HepG2 (cell line): Measurements from ENCODE around the gene KIF27. TPM values are rescaled to one million over a fixed set of nuclear protein-coding genes. Genes with fewer than 3 reads are reported as not detected.

Experiments used
- ATAC-seq: fragments of 200-7000 bp; cut with Tn5 transposase; 3 replicates; pipeline ENCODE4 v1.9.1; 2020; ENCODE audit warnings: mild to moderate bottlenecking, moderate library complexity
- BruUV-seq: library from RNA; stranded (reverse); fragments of 400-500 nt; replicated peaks from 2 replicates; lab custom pipeline; 2021; lab: Mats Ljungman, UMichigan
- CTCF ChIA-PET: fragments of 300-600 bp; formaldehyde crosslinking; extraction: SDS; loops from one replicate; lab custom pipeline; 2021; ENCODE audit warnings: low total read pairs, inconsistent platforms, low intra/inter-chr PET ratio; lab: Yijun Ruan, JAX
- POLR2A ChIA-PET: fragments of 350-600 bp; sonication (Branson Sonifier 250); formaldehyde crosslinking; loops from one replicate; lab custom pipeline; 2020; ENCODE audit warnings: antibody characterized with exemption, inconsistent platforms; lab: Yijun Ruan, JAX
- DNase-seq: peaks from one replicate; pipeline ENCODE4 v3.0.0-alpha.2; 2015; ENCODE audit warnings: low spot score
- FAIRE-seq: peaks from 3 replicates; lab custom pipeline; 2011; peaks lifted over from hg19 to GRCh38; lab: Jason Lieb, UNC
- H2AFZ ChIP-seq: one replicate; pipeline ENCODE4 v1.6.1; 2011; ENCODE audit warnings: low read length, inconsistent platforms
- H3K27ac ChIP-seq: fragments of 300-600 bp; 3 replicates; pipeline ENCODE4 v1.8.0; 2011; ENCODE audit warnings: mixed run types, mild to moderate bottlenecking, mixed read lengths, low read length, inconsistent platforms; ENCODE audit not compliant: insufficient read depth; ENCODE audit errors: extremely low read length
- H3K27me3 ChIP-seq, 2 experiments: fragments of 200-600 bp in 1 of 2; 2 replicates in 1 of 2; 3 replicates in 1 of 2; pipeline versions ENCODE4 v1.6.0 to v1.8.0; 2011; ENCODE audit warnings: low read length in 2 of 2, mild to moderate bottlenecking in 2 of 2, moderate library complexity in 2 of 2, inconsistent platforms in 1 of 2; ENCODE audit not compliant: insufficient read depth in 2 of 2, control insufficient read depth in 1 of 2
- H3K36me3 ChIP-seq, 2 experiments: fragments of 200-600 bp in 1 of 2; replicated peaks in 1 of 2; 2 replicates in 1 of 2; 3 replicates in 1 of 2; pipeline versions ENCODE4 v1.5.1 to v1.8.0; 2011; ENCODE audit warnings: low read length in 2 of 2, inconsistent platforms in 1 of 2; ENCODE audit not compliant: insufficient read depth in 2 of 2, control insufficient read depth in 1 of 2
- H3K4me1 ChIP-seq: 2 replicates; pipeline ENCODE4 v1.5.1; 2012; ENCODE audit warnings: low read length, inconsistent platforms; ENCODE audit not compliant: insufficient read depth
- H3K4me2 ChIP-seq: 2 replicates; pipeline ENCODE4 v1.6.0; 2011; ENCODE audit warnings: low read depth, low read length, inconsistent platforms
- H3K4me3 ChIP-seq, 3 experiments: fragments of 200-600 bp in 1 of 3; sonication (generic), shearing (Covaris generic) in 1 of 3; replicated peaks in 1 of 3; 2 replicates each; pipeline ENCODE4 v1.5.1; 2011 to 2016; ENCODE audit warnings: low read length in 3 of 3, inconsistent platforms in 2 of 3, low read depth in 2 of 3, mild to moderate bottlenecking in 2 of 3, control low read depth in 1 of 3, mixed read lengths in 1 of 3; ENCODE audit not compliant: insufficient read depth in 1 of 3
- H3K79me2 ChIP-seq: one replicate; pipeline ENCODE4 v1.6.1; 2011; ENCODE audit warnings: low read length, inconsistent platforms; ENCODE audit not compliant: insufficient read depth
- H3K9ac ChIP-seq: 2 replicates; pipeline ENCODE4 v1.6.0; 2011; ENCODE audit warnings: mild to moderate bottlenecking, low read depth, low read length, inconsistent platforms; ENCODE audit not compliant: insufficient read depth
- H3K9me3 ChIP-seq: 2 replicates; pipeline ENCODE4 v1.5.1; 2012; ENCODE audit warnings: mild to moderate bottlenecking, low read length
- H4K20me1 ChIP-seq: 2 replicates; pipeline ENCODE4 v1.6.0; 2011; ENCODE audit warnings: inconsistent platforms, mild to moderate bottlenecking, low read length, moderate library complexity; ENCODE audit not compliant: insufficient read depth
- ATM ChIP-seq: fragments of 450-650 bp; IDR thresholded peaks from 2 replicates; pipeline ENCODE4 v1.7.1; 2017; ENCODE audit warnings: mild to moderate bottlenecking, borderline replicate concordance
- HDAC1 ChIP-seq: sonication (generic); formaldehyde crosslinking; IDR thresholded peaks from 2 replicates; pipeline ENCODE4 v1.5.1; 2020; ENCODE audit warnings: mild to moderate bottlenecking, missing genetic modification reagents
- MAFF ChIP-seq: IDR thresholded peaks from 2 replicates; pipeline ENCODE4 v1.6.1; 2011; ENCODE audit warnings: low read depth, low read length, improper control_type of control experiment
- NRL ChIP-seq: sonication (generic); formaldehyde crosslinking; IDR thresholded peaks from 2 replicates; pipeline ENCODE4 v1.5.0; 2020; ENCODE audit warnings: missing genetic modification reagents, mild to moderate bottlenecking, moderate library complexity, borderline replicate concordance
- YEATS4 ChIP-seq: sonication (generic); formaldehyde crosslinking; IDR thresholded peaks from 2 replicates; pipeline ENCODE4 v1.4.0; 2020; ENCODE audit warnings: missing genetic modification reagents, borderline replicate concordance
- ZNF407 ChIP-seq: sonication (generic); formaldehyde crosslinking; IDR thresholded peaks from one replicate; pipeline ENCODE4 v1.5.1; 2020; ENCODE audit warnings: mild to moderate bottlenecking, missing genetic modification reagents; ENCODE audit errors: not compliant biosample characterization
- ZNF687 ChIP-seq: sonication (generic); formaldehyde crosslinking; IDR thresholded peaks from 2 replicates; pipeline ENCODE4 v1.5.1; 2020; ENCODE audit warnings: mild to moderate bottlenecking, missing genetic modification reagents, moderate library complexity
- ZNF770 ChIP-seq: sonication (generic); formaldehyde crosslinking; IDR thresholded peaks from 2 replicates; pipeline ENCODE4 v1.5.0; 2020; ENCODE audit warnings: mild to moderate bottlenecking, missing genetic modification reagents
- ZNF878 ChIP-seq: sonication (generic); formaldehyde crosslinking; IDR thresholded peaks from 2 replicates; pipeline ENCODE4 v1.8.1; 2023; ENCODE audit warnings: mild to moderate bottlenecking, missing genetic modification reagents, moderate library complexity
- WGBS: methylation state at CpG from one replicate; pipeline ENCODE4 v1.1.6; 2017; ENCODE audit warnings: low lambda C conversion rate; 5-methylcytosine and 5-hydroxymethylcytosine counted together
- in situ Hi-C: cut with HindIII; loops from 2 replicates; pipeline ENCODE4 v1.10.0; 2017; ENCODE audit warnings: low pct_unique_long_range_greater_than_20kb; ENCODE audit not compliant: extremely low pct_ligation_motif_present
- intact Hi-C: fragments of 100-400 bp; cut with micrococcal nuclease; formaldehyde crosslinking; loops from one replicate; pipeline ENCODE4 v1.10.0; 2022; ENCODE audit not compliant: unreplicated experiment
- polyA plus RNA-seq, 8 experiments: library from polyadenylated mRNA; depleted of rRNA in 3 of 8; stranded (reverse) in 7 of 8; unstranded in 1 of 8; fragments of >200 nt; fragmentation: Illumina TruSeq in 4 of 8; extraction: Trizol in 4 of 8; gene quantifications; 2 replicates each; pipeline versions ENCODE4 v1.2.1 to v1.2.3, GENCODE V29; 2011 to 2016; ENCODE audit warnings: low read depth in 4 of 8, missing spikeins in 1 of 8, mixed read lengths in 1 of 8; ENCODE audit not compliant: insufficient read depth in 1 of 8
- total RNA-seq, 5 experiments: library from RNA; depleted of rRNA; stranded (reverse); fragments of >200 nt; fragmentation: Illumina TruSeq; extraction: Trizol; gene quantifications; 2 replicates each; pipeline ENCODE4 v1.2.3, GENCODE V29; 2016; ENCODE audit warnings: low read depth in 1 of 5

KIF27 gene
- total and polyA plus RNA-seq, 2 of the 13 experiments (the other 11 are each of a cell fraction or from before 2014, with no cell fraction given), result 0.95 to 4.1 TPM

- 4% methylated on average over 4 of the region's 4 CpGs for WGBS
- intact Hi-C loops, result no loop called here
- Histone ChIP-seq H3K4me3 (peak overlapping the region in 1 of 3 experiments; percentile 46; a peak in 2 of 6 replicates), H3K4me1 (peaks cover 55% of the 10 kb centered on the region), H3K79me2 (peaks cover 15% of the 10 kb centered on the region), H3K36me3 (0 out of 5 replicates have a peak, but pooled peaks cover 0 to under 1% of the 10 kb centered on the region in 2 experiments), H3K27ac (peak overlapping the region; percentile 32), H3K27me3 (no peaks in the 10 kb centered on the region; a peak in 1 of 5 replicates), H4K20me1 (no peaks in the 10 kb centered on the region), H3K4me2 (peak overlapping the region; percentile 64), H3K9me3 (no peaks in the 10 kb centered on the region), H2AFZ (no peak overlapping the region), H3K9ac (peak overlapping the region; percentile 23; the same call in 1 of the 2 replicates)
- ChIA-PET POLR2A (interaction anchor here (0.7 to 8.0 kb wide), 2 partner anchors 10 to 20 kb away, joined by 3 to 96 read pairs; partner anchors contain the start of genes HNRNPK and RMI1), CTCF (no interaction called here)
- ATAC-seq (peak; percentile 33), FAIRE-seq (peak; percentile 79), DNase-seq (peak; percentile 69)
- in situ Hi-C loops, result no loop called here
- no TSS peak for BruUV-seq
- TF ChIP-seq ZNF407 (CRISPR knock-in tag) (no peak), MAFF (0 out of 2 replicates have a peak, but pooled peaks have one; percentile 8), ZNF687 (peak; percentile 20; the same call in 1 of the 2 replicates), ZNF770 (CRISPR knock-in tag) (peak; percentile 87), ZNF878 (no peak), YEATS4 (peak; percentile 32; the same call in 1 of the 2 replicates), ATM (no peak), HDAC1 (0 out of 2 replicates have a peak, but pooled peaks have one; percentile 20), NRL (CRISPR knock-in tag) (no peak)
These were observed 37.8 kb upstream of the KIF27 start for GRCh38 chr9:83959061-83959460.
